Measurements from ENCODE around the gene DMRTB1.

GRCh38 chr1:53508056-53508990 lies 49.1 kb downstream of the DMRTB1 start:
- TF ChIP-seq GLI4 (tag by site-specific recombination; IDR thresholded peaks at IDR 0.05): no peak
- TF ChIP-seq, protein P1, sequence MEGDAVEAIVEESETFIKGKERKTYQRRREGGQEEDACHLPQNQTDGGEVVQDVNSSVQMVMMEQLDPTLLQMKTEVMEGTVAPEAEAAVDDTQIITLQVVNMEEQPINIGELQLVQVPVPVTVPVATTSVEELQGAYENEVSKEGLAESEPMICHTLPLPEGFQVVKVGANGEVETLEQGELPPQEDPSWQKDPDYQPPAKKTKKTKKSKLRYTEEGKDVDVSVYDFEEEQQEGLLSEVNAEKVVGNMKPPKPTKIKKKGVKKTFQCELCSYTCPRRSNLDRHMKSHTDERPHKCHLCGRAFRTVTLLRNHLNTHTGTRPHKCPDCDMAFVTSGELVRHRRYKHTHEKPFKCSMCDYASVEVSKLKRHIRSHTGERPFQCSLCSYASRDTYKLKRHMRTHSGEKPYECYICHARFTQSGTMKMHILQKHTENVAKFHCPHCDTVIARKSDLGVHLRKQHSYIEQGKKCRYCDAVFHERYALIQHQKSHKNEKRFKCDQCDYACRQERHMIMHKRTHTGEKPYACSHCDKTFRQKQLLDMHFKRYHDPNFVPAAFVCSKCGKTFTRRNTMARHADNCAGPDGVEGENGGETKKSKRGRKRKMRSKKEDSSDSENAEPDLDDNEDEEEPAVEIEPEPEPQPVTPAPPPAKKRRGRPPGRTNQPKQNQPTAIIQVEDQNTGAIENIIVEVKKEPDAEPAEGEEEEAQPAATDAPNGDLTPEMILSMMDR (tag by site-specific recombination; IDR thresholded peaks at IDR 0.05): no peak
- no peak for TF ChIP-seq ATF2 (tag by site-specific recombination; IDR thresholded peaks at IDR 0.05; ENCODE audit: low read depth)
- TF ChIP-seq, protein P2, sequence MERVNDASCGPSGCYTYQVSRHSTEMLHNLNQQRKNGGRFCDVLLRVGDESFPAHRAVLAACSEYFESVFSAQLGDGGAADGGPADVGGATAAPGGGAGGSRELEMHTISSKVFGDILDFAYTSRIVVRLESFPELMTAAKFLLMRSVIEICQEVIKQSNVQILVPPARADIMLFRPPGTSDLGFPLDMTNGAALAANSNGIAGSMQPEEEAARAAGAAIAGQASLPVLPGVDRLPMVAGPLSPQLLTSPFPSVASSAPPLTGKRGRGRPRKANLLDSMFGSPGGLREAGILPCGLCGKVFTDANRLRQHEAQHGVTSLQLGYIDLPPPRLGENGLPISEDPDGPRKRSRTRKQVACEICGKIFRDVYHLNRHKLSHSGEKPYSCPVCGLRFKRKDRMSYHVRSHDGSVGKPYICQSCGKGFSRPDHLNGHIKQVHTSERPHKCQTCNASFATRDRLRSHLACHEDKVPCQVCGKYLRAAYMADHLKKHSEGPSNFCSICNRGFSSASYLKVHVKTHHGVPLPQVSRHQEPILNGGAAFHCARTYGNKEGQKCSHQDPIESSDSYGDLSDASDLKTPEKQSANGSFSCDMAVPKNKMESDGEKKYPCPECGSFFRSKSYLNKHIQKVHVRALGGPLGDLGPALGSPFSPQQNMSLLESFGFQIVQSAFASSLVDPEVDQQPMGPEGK (tag by site-specific recombination; IDR thresholded peaks at IDR 0.05): no peak
- TF ChIP-seq ZBTB7A (tag by site-specific recombination; IDR thresholded peaks at IDR 0.05; ENCODE audit: low read depth): no peak
- no peak for TF ChIP-seq TCF7L2 (IDR thresholded peaks at IDR 0.05; ENCODE audit: borderline replicate concordance, low read depth, low read length)
- no peak for TF ChIP-seq ZFP69B (tag by site-specific recombination; IDR thresholded peaks at IDR 0.05)
- no peak for TF ChIP-seq ZNF660 (tag by site-specific recombination; IDR thresholded peaks at IDR 0.05)
- TF ChIP-seq ZNF138 (tag by site-specific recombination; IDR thresholded peaks at IDR 0.05; ENCODE audit: borderline replicate concordance): no peak
